Measurements from ENCODE around the gene GOLGA6L10. TPM values are rescaled to one million over a fixed set of nuclear protein-coding genes. Genes with fewer than 3 reads are reported as not detected.
"Not testable (repeated sequence)": the region's sequence is repeated elsewhere in the genome, so short reads cannot be mapped to it uniquely, and the experiment has no call there.

Gene GOLGA6L10
- polyA plus RNA-seq, 2 of the 4 experiments (the other 2 are of a cell fraction), result 0.84 to 0.98 TPM

DNA sequence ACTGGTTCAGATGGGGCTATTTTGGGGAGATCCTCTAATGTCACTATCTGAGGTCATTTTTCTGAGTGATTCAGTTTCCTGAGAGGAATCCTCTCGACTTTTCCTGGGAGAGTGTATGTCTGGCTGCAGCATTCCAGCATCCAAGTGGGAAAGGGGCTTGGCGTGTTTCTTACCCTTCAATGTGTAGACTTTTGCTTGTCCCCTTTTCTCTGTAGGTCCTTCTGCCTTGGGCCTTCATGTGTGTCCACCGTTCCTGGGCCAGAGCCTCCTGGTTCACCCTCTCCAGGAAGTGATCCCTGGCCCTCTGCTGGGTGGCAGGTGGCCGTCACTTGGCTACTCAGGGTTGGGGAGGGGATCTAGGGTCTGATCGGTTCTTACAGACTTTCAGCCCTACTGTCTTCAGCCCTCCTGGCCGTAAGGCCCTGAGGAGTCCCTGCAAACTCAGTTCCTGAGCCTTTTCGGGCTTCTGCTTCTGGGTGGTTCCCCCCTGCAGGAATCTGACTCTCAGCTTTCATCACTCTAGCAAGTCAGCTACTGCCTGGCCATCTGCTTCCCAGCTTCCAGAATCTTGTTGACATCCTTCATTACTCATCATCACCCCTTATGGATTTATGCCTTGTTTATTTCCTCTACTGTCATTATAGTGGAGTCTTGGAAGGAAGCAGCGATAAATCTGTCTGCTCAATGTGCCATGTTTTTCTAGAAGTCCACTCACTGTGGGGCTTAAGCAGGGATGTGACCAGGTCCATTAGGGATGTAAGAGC is 36.5 kb downstream of the GOLGA6L10 start:
- H3K4me2 ChIP-seq, result no peak overlapping the region
- DNase-seq (ENCODE audit: low read depth in 1 of 2, low spot score in 1 of 2) (no peak), FAIRE-seq (no peak), ATAC-seq (no peak; a peak in 1 of 6 replicates)
- 64% methylated on average over 8 of the region's 8 CpGs for WGBS (ENCODE audit: missing lambda C conversion rate)
- ChIA-PET POLR2A (no interaction called here), CTCF (no interaction called here)
- peaks cover 11% of the 10 kb centered on the region; the same call in 2 of the 3 replicates for H3K9me3 ChIP-seq
- no peak overlapping the region for H3K27ac ChIP-seq
- H3K4me3 ChIP-seq, result no peak overlapping the region
- TF ChIP-seq HDAC2 (IDR thresholded peaks at IDR 0.05) (no peak), KDM5A (IDR thresholded peaks at IDR 0.05) (no peak), RFX5 (IDR thresholded peaks at IDR 0.05) (no peak), MYC (IDR thresholded peaks at IDR 0.05; ENCODE audit: borderline replicate concordance, low read length) (no peak), FOSB (CRISPR knock-in tag; IDR thresholded peaks at IDR 0.05) (no peak), CEBPB (IDR thresholded peaks at IDR 0.05) (no peak), SREBF2 (IDR thresholded peaks at IDR 0.05) (no peak), ZNF302 (CRISPR knock-in tag; IDR thresholded peaks at IDR 0.05) (no peak), CHD2 (IDR thresholded peaks at IDR 0.05; ENCODE audit: low read length, partially characterized antibody) (no peak), CBX8 (IDR thresholded peaks at IDR 0.05) (no peak)
- TF ChIP-seq, protein P1, sequence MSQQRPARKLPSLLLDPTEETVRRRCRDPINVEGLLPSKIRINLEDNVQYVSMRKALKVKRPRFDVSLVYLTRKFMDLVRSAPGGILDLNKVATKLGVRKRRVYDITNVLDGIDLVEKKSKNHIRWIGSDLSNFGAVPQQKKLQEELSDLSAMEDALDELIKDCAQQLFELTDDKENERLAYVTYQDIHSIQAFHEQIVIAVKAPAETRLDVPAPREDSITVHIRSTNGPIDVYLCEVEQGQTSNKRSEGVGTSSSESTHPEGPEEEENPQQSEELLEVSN (IDR thresholded peaks at IDR 0.05; ENCODE audit: borderline replicate concordance, low read depth), result no peak
- TF ChIP-seq, protein P2, sequence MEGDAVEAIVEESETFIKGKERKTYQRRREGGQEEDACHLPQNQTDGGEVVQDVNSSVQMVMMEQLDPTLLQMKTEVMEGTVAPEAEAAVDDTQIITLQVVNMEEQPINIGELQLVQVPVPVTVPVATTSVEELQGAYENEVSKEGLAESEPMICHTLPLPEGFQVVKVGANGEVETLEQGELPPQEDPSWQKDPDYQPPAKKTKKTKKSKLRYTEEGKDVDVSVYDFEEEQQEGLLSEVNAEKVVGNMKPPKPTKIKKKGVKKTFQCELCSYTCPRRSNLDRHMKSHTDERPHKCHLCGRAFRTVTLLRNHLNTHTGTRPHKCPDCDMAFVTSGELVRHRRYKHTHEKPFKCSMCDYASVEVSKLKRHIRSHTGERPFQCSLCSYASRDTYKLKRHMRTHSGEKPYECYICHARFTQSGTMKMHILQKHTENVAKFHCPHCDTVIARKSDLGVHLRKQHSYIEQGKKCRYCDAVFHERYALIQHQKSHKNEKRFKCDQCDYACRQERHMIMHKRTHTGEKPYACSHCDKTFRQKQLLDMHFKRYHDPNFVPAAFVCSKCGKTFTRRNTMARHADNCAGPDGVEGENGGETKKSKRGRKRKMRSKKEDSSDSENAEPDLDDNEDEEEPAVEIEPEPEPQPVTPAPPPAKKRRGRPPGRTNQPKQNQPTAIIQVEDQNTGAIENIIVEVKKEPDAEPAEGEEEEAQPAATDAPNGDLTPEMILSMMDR (IDR thresholded peaks at IDR 0.05), result no peak
- H3K4me1 ChIP-seq, result no peaks in the 10 kb centered on the region

DNA sequence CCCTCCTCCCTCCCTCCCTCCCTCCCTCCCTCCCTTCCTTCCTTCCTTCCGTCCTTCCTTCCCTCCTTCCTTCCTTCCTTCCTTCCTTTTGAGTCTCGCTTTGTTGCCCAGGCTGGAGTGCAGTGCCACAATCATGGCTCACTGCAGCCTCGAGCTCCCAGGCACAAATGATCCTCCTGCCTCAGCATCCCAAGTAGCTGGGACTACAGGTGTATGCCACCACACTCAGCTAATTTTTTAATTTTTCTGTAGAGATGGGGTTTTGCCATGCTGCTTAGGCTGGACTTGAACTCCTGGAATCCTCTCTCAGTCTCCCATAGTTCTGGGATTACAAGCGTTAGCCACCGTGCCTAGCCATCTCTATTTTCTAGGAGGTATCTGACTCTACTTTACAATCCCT is 38.0 kb downstream of the GOLGA6L10 start:
- H3K4me2 ChIP-seq; FAIRE-seq; H3K4me3 ChIP-seq; H3K4me1 ChIP-seq; H3K27ac ChIP-seq; POLR2A ChIA-PET; DNase-seq (ENCODE audit: low read depth in 1 of 2, low spot score in 1 of 2); ATAC-seq: not testable (repeated sequence)
- CTCF ChIA-PET, result interaction anchor here (0.6 kb wide), 1 partner anchor 317 kb away, joined by 4 read pairs; no protein-coding TSS in a partner anchor
- WGBS (ENCODE audit: missing lambda C conversion rate), result 45% methylated on average over 5 of the region's 5 CpGs
- H3K9me3 ChIP-seq, result peaks cover 11% of the 10 kb centered on the region; the same call in 2 of the 3 replicates

DNA sequence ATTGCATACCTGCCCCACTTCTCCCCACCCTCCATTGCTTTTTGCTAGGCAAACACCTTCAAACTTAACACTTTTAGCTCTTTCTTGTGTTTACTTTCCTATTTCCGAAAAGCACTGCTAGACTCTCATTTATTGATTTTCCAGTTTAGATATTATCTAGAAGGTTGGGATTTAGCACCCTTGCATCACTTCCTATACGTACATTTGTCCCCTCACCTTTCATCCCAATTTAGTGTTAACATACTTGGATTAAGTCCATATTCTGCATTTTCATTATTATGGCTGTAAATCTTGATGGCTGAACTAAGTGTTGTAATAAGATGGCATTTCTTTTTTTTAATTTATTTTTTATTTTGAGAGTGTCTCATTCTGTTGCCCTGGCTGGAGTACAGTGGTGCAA is 39.5 kb downstream of the GOLGA6L10 start:
- ChIA-PET POLR2A (no interaction called here), CTCF (no interaction called here)
- no peak overlapping the region for H3K4me3 ChIP-seq
- WGBS (ENCODE audit: missing lambda C conversion rate), result 53% methylated on average over 2 of the region's 2 CpGs
- DNase-seq (ENCODE audit: low read depth in 1 of 2, low spot score in 1 of 2) (no peak), FAIRE-seq (peak; percentile 28), ATAC-seq (no peak)
- H3K4me2 ChIP-seq, result no peak overlapping the region
- peaks cover 11% of the 10 kb centered on the region; the same call in 2 of the 3 replicates for H3K9me3 ChIP-seq
- no peak overlapping the region for H3K27ac ChIP-seq
- TF ChIP-seq RCOR1 (IDR thresholded peaks at IDR 0.05; ENCODE audit: low read depth, low read length), result no peak
- TF ChIP-seq TP53 (CRISPR knock-in tag; IDR thresholded peaks at IDR 0.05), result no peak
- no peaks in the 10 kb centered on the region for H3K4me1 ChIP-seq

DNA sequence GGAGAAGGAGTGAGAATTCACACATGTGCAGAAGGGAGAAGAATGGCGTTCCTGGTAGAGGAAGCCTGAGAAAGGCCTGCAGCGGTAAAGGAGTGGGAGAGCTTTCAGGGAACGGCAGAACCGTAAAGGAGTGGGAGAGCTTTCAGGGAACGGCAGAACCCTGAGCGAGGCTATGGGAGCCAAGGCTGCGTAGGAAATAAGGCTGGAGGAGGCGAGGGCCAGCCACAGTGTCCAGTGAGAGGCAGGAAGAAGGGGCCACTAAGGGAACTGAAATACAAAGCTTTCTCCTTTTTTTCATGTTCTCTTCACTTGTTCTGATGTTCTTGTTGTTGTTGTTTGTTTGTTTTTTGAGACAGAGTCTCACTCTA is 41.6 kb downstream of the GOLGA6L10 start:
- no peak for DNase-seq (ENCODE audit: low read depth in 1 of 2, low spot score in 1 of 2)
- TF ChIP-seq, protein P3, sequence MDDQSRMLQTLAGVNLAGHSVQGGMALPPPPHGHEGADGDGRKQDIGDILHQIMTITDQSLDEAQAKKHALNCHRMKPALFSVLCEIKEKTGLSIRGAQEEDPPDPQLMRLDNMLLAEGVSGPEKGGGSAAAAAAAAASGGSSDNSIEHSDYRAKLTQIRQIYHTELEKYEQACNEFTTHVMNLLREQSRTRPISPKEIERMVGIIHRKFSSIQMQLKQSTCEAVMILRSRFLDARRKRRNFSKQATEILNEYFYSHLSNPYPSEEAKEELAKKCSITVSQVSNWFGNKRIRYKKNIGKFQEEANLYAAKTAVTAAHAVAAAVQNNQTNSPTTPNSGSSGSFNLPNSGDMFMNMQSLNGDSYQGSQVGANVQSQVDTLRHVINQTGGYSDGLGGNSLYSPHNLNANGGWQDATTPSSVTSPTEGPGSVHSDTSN (IDR thresholded peaks at IDR 0.05), result no peak
- TF ChIP-seq GATA3 (IDR thresholded peaks at IDR 0.05; ENCODE audit: borderline replicate concordance), result no peak
- TF ChIP-seq JUN (IDR thresholded peaks at IDR 0.05), result no peak
- no peak for TF ChIP-seq CBX8 (IDR thresholded peaks at IDR 0.05)
- no peak for TF ChIP-seq JUNB (IDR thresholded peaks at IDR 0.05)
- TF ChIP-seq, protein P4, sequence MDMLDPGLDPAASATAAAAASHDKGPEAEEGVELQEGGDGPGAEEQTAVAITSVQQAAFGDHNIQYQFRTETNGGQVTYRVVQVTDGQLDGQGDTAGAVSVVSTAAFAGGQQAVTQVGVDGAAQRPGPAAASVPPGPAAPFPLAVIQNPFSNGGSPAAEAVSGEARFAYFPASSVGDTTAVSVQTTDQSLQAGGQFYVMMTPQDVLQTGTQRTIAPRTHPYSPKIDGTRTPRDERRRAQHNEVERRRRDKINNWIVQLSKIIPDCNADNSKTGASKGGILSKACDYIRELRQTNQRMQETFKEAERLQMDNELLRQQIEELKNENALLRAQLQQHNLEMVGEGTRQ (IDR thresholded peaks at IDR 0.05), result no peak
- TF ChIP-seq EHMT2 (IDR thresholded peaks at IDR 0.05; ENCODE audit: low read depth), result no peak
- TF ChIP-seq, protein P5, sequence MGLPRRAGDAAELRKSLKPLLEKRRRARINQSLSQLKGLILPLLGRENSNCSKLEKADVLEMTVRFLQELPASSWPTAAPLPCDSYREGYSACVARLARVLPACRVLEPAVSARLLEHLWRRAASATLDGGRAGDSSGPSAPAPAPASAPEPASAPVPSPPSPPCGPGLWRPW (IDR thresholded peaks at IDR 0.05), result no peak
- no peak for TF ChIP-seq MYC (IDR thresholded peaks at IDR 0.05; ENCODE audit: borderline replicate concordance, low read length)
- no peak for TF ChIP-seq ZFP36 (IDR thresholded peaks at IDR 0.05; ENCODE audit: borderline replicate concordance, partially characterized antibody)
- no peak for TF ChIP-seq ZNF302 (CRISPR knock-in tag; IDR thresholded peaks at IDR 0.05)
- TF ChIP-seq TP53 (CRISPR knock-in tag; IDR thresholded peaks at IDR 0.05), result no peak
- no peak for TF ChIP-seq CHD2 (IDR thresholded peaks at IDR 0.05; ENCODE audit: low read length, partially characterized antibody)
- Histone ChIP-seq H3K27ac (no peak overlapping the region), H3K4me1 (no peaks in the 10 kb centered on the region), H3K4me2 (no peak overlapping the region), H3K4me3 (no peak overlapping the region), H3K9me3 (peaks cover 11% of the 10 kb centered on the region; the same call in 2 of the 3 replicates)
- ATAC-seq, result no peak
- no peak for FAIRE-seq
- CTCF ChIA-PET, result interaction anchor here (0.9 kb wide), 1 partner anchor 27 kb away, joined by 3 read pairs; no protein-coding TSS in a partner anchor
- WGBS (ENCODE audit: missing lambda C conversion rate), result 81% methylated on average over 8 of the region's 8 CpGs
- POLR2A ChIA-PET, result no interaction called here
